SJSA1 (cell line): ENCODE results near the gene NUBPL. TPM values are rescaled to one million over a fixed set of nuclear protein-coding genes. Genes with fewer than 3 reads are reported as not detected.
"Not testable (repeated sequence)": the region's sequence is repeated elsewhere in the genome, so short reads cannot be mapped to it uniquely, and the experiment has no call there.

Experiments
- DNase-seq, 2 experiments: peaks; one replicate each; pipeline ENCODE4 v3.0.0-alpha.2; 2015 to 2020; ENCODE audit warnings: low spot score in 2 of 2, low read depth in 1 of 2
- H3K27ac ChIP-seq: fragments of 250-450 bp; sonication (Bioruptor Pico); 2 replicates; pipeline ENCODE4 v1.5.1; 2020; ENCODE audit warnings: mild to moderate bottlenecking, moderate library complexity
- H3K27me3 ChIP-seq: fragments of 250-450 bp; sonication (Bioruptor Pico); replicated peaks from 2 replicates; pipeline ENCODE4 v1.5.1; 2020; ENCODE audit warnings: mild to moderate bottlenecking, moderate library complexity
- H3K36me3 ChIP-seq: fragments of 250-450 bp; sonication (Bioruptor Pico); 2 replicates; pipeline ENCODE4 v1.5.1; 2020; ENCODE audit warnings: mild to moderate bottlenecking
- H3K4me1 ChIP-seq: fragments of 250-450 bp; sonication (Bioruptor Pico); replicated peaks from 2 replicates; pipeline ENCODE4 v1.6.1; 2021; ENCODE audit warnings: mild to moderate bottlenecking
- H3K4me3 ChIP-seq: fragments of 250-450 bp; sonication (Bioruptor Pico); 2 replicates; pipeline ENCODE4 v1.5.1; 2020; ENCODE audit warnings: mild to moderate bottlenecking
- H3K9me3 ChIP-seq: fragments of 250-450 bp; sonication (Bioruptor Pico); replicated peaks from 2 replicates; pipeline ENCODE4 v1.5.1; 2020; ENCODE audit warnings: mild to moderate bottlenecking
- total RNA-seq: library from RNA; depleted of rRNA; stranded (reverse); fragments of >200 nt; shearing (Covaris generic); gene quantifications from 2 replicates; pipeline ENCODE4 v1.2.3, GENCODE V29; 2014

Gene NUBPL
- total RNA-seq, 1 experiment from 2014 or later: 9.7 TPM

- no peaks in the 10 kb centered on the region for H3K27me3 ChIP-seq
- no peak for DNase-seq
- H3K27ac ChIP-seq: no peak overlapping the region
Measured at GRCh38 chr14:31749275-31749674, 188.1 kb downstream of the NUBPL start.

GRCh38 chr14:31751047-31751446 lies 189.8 kb downstream of the NUBPL start:
- H3K4me3 ChIP-seq, DNase-seq, H3K9me3 ChIP-seq, H3K27ac ChIP-seq, H3K4me1 ChIP-seq, H3K27me3 ChIP-seq, H3K36me3 ChIP-seq: not testable (repeated sequence)

More at GRCh38 chr14:31749275-31749674, 188.1 kb downstream of the NUBPL start:
- Histone ChIP-seq H3K4me1 (no peaks in the 10 kb centered on the region), H3K36me3 (no peaks in the 10 kb centered on the region), H3K4me3 (no peak overlapping the region), H3K9me3 (no peaks in the 10 kb centered on the region; the same call in 1 of the 2 replicates)

DNA sequence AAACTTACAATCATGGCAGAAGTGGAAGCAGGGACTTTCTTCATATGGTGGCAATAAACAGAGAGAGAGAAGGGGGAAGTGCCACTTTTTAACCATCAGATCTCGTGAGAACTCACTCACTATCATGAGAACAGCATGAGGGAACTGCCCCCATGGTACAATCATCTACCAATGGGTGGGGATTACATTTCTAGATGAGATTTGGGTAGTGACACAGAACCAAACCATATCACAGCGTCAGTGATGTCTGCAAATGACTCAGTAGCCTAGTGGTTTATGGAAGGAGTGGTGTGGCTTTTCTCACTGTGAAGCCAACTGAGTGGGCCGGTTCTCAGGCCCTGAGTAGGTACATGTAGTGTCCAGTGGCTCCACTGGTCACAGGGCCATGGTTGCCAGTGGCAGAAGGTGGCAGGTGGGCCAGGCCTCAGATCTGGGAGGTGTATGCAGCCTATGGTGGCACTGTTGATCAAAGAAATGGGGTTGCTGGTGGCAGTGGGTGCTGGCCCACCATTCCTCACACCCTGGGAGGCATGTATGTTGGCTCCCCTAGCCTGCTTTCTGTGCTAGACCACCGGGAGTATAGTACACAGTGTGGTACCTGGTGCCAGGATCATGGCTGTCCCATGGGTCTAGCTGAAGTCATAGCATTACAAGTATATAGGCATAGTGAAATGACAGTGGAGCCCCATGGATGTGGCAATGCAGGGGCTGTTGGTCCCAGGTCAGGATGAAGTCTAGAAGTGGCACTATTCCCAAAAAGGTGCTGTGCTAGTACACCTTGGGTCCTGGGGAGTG lies 191.9 kb downstream of the NUBPL start:
- Histone ChIP-seq H3K4me3 (no peak overlapping the region), H3K9me3 (no peaks in the 10 kb centered on the region), H3K4me1 (no peaks in the 10 kb centered on the region), H3K27ac (no peak overlapping the region), H3K27me3 (no peaks in the 10 kb centered on the region), H3K36me3 (no peaks in the 10 kb centered on the region)
- DNase-seq: no peak

DNA sequence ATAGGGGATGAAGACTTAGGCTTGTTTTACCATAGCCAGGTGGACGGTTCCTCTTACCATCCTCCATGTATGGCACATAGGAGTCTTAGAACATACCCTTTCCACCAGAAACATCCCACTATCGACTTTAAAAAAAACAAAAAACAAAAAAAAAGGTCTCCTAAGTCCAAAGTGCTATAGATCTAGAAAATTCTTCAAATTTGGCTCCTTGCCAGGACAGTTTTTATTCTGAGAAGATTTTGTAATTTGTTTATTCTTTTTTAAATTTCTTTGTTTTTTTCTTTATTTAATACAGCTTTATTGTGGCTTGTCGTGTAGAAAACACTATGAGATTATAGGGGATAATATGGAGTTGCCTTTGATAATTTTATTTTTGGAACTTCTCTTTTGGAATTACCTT lies 197.7 kb downstream of the NUBPL start:
- H3K4me1 ChIP-seq: no peaks in the 10 kb centered on the region
- no peak for DNase-seq
- no peaks in the 10 kb centered on the region for H3K36me3 ChIP-seq
- no peaks in the 10 kb centered on the region for H3K9me3 ChIP-seq
- H3K4me3 ChIP-seq: no peak overlapping the region
- H3K27ac ChIP-seq: no peak overlapping the region
- no peaks in the 10 kb centered on the region for H3K27me3 ChIP-seq

DNA sequence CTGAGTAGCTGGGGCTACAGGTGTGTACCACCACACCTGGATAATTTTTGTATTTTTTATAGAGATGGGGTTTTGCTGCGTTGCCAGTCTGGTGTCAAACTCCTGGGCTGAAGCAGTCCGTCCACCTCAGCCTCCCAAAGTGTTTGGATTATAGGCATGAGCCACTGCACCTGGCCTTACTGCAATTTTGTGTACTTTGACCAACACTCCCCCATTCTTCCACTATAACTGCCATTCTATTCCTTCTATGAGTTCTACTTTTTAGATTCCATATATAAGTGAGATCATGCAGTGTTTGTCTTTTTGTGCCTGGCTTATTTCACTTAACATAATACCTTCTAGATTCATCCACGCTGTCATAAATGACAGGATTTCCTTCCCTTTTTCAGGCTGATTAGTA lies 199.1 kb downstream of the NUBPL start:
- H3K27ac ChIP-seq: no peak overlapping the region
- H3K4me1 ChIP-seq: no peaks in the 10 kb centered on the region
- H3K27me3 ChIP-seq: no peaks in the 10 kb centered on the region
- no peaks in the 10 kb centered on the region for H3K9me3 ChIP-seq
- DNase-seq: no peak
- H3K36me3 ChIP-seq: no peaks in the 10 kb centered on the region
- no peak overlapping the region for H3K4me3 ChIP-seq

GRCh38 chr14:31761325-31761724 lies 200.1 kb downstream of the NUBPL start:
- Histone ChIP-seq H3K9me3 (no peaks in the 10 kb centered on the region), H3K27me3 (no peaks in the 10 kb centered on the region), H3K4me1 (no peaks in the 10 kb centered on the region), H3K36me3 (no peaks in the 10 kb centered on the region), H3K27ac (no peak overlapping the region), H3K4me3 (no peak overlapping the region)
- DNase-seq: no peak

DNA sequence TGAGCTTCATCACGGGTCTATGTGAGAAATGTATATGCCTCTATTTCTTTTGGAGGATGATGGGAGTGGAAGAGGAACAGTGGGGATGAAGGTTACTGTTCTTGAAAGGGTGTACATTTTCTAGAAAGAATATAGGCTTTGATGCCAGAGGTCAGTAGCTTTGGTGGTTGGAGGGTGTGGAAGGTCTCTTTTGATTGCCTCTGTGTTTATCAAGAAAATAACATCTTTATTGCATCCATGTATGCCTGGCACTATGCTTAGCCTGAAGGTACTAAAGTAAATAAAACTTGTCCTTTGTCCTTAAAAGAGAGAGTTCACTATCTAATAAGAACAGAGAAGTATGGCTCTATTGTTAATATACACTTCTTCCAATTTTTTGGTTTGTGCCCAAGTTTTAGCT lies 201.8 kb downstream of the NUBPL start:
- Histone ChIP-seq H3K4me3 (no peak overlapping the region), H3K36me3 (no peaks in the 10 kb centered on the region), H3K27ac (no peak overlapping the region), H3K27me3 (no peaks in the 10 kb centered on the region), H3K9me3 (no peaks in the 10 kb centered on the region), H3K4me1 (no peaks in the 10 kb centered on the region)
- no peak for DNase-seq

DNA sequence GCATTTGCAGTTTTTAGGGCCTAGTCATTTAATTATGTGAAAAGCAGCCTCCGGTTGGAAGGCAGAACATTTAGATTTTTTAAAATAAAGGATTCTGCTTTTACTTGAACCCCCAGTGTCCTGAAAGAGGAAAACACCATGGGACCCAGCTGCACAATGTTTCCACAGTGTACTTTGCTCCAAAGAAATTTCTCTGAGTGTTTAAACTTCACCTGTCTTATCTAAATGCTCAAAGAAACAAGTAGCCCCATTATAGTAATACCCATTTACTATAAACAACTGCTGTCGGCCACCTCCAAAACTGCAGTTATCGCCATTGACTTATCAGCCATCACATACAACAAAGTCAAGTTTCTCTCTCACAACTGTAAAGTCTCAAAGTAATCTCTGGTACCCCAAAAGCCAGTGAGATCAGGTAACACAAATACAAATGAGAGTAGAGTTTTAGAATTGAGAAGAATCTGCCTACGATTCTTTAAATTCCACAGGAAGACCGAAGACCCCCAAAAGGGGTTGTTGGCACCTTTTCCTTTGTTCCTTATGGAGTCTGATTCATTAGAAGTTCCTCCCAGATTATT lies 205.2 kb downstream of the NUBPL start:
- H3K36me3 ChIP-seq: no peaks in the 10 kb centered on the region
- DNase-seq: no peak
- no peak overlapping the region for H3K27ac ChIP-seq
- H3K4me3 ChIP-seq: no peak overlapping the region
- H3K27me3 ChIP-seq: no peaks in the 10 kb centered on the region
- no peaks in the 10 kb centered on the region for H3K9me3 ChIP-seq
- no peaks in the 10 kb centered on the region for H3K4me1 ChIP-seq

DNA sequence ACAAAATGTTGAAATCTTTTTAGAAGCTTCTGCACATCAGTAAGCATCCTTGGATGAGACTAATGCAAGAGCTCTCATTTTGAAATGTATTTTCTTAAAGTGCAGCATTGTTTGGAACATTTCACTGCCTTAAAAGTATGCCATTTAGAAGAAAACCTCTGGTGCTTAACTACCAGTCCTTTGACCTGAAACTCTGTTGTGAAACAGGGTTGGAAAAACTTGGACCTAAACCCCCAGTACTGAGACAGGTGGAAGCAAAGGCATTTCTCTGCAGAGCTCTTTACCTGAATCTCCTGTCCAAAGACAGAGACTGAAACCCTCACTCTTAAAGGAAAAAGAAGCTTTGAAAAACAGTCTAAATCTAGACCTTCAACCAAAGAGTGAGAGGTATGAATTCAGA lies 207.2 kb downstream of the NUBPL start:
- Histone ChIP-seq H3K4me1 (no peaks in the 10 kb centered on the region), H3K36me3 (no peaks in the 10 kb centered on the region), H3K4me3 (no peak overlapping the region), H3K9me3 (no peaks in the 10 kb centered on the region), H3K27me3 (no peaks in the 10 kb centered on the region), H3K27ac (no peak overlapping the region)
- DNase-seq: no peak

GRCh38 chr14:31770271-31770670 lies 209.1 kb downstream of the NUBPL start:
- H3K27ac ChIP-seq: no peak overlapping the region
- DNase-seq: no peak
- no peaks in the 10 kb centered on the region for H3K36me3 ChIP-seq
- H3K27me3 ChIP-seq: no peaks in the 10 kb centered on the region
- no peaks in the 10 kb centered on the region for H3K9me3 ChIP-seq
- no peaks in the 10 kb centered on the region for H3K4me1 ChIP-seq
- H3K4me3 ChIP-seq: no peak overlapping the region

GRCh38 chr14:31774567-31774966 lies 213.4 kb downstream of the NUBPL start:
- Histone ChIP-seq H3K4me3 (no peak overlapping the region), H3K9me3 (no peaks in the 10 kb centered on the region), H3K36me3 (no peaks in the 10 kb centered on the region), H3K27me3 (no peaks in the 10 kb centered on the region), H3K4me1 (no peaks in the 10 kb centered on the region), H3K27ac (no peak overlapping the region)
- DNase-seq: no peak

DNA sequence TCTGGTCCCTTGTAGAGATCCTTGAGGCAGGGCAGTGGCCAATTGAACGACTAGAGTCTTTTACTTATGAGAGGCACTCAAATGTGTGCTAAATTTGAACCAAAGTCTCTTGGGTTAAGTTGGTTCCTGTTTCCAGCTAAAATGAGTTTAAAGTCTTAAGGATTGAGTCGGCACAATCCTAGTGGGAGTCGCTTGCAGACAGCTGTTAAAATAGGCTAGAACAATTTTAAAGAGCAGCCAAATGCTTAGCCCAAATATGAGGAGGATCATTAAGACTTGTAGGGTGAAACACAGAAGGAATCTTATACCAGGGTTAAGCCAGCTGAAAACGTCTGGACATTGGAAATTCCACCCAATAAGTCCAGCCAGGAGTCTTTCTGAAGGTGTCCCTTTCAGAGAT lies 216.1 kb downstream of the NUBPL start:
- no peak overlapping the region for H3K4me3 ChIP-seq
- no peaks in the 10 kb centered on the region for H3K36me3 ChIP-seq
- H3K4me1 ChIP-seq: no peaks in the 10 kb centered on the region
- no peak overlapping the region for H3K27ac ChIP-seq
- peaks cover 4% of the 10 kb centered on the region; the same call in 1 of the 2 replicates for H3K9me3 ChIP-seq
- no peak for DNase-seq
- no peaks in the 10 kb centered on the region for H3K27me3 ChIP-seq

GRCh38 chr14:31781578-31781977 lies 220.4 kb downstream of the NUBPL start:
- H3K36me3 ChIP-seq: no peaks in the 10 kb centered on the region
- no peaks in the 10 kb centered on the region for H3K4me1 ChIP-seq
- DNase-seq: peak in 1 of 2 experiments; percentile 1
- no peaks in the 10 kb centered on the region for H3K27me3 ChIP-seq
- H3K4me3 ChIP-seq: no peak overlapping the region
- H3K27ac ChIP-seq: no peak overlapping the region
- H3K9me3 ChIP-seq: peaks cover 4% of the 10 kb centered on the region

- H3K4me1 ChIP-seq: no peaks in the 10 kb centered on the region
- no peak for DNase-seq
- no peak overlapping the region for H3K4me3 ChIP-seq
- H3K9me3 ChIP-seq: peaks cover 4% of the 10 kb centered on the region
- H3K27ac ChIP-seq: no peak overlapping the region
- H3K36me3 ChIP-seq: no peaks in the 10 kb centered on the region
- H3K27me3 ChIP-seq: no peaks in the 10 kb centered on the region
Measured at GRCh38 chr14:31785574-31785973, 224.4 kb downstream of the NUBPL start.
